ENCODE data around the gene SCARB1.

The SCARB1 gene

DNA sequence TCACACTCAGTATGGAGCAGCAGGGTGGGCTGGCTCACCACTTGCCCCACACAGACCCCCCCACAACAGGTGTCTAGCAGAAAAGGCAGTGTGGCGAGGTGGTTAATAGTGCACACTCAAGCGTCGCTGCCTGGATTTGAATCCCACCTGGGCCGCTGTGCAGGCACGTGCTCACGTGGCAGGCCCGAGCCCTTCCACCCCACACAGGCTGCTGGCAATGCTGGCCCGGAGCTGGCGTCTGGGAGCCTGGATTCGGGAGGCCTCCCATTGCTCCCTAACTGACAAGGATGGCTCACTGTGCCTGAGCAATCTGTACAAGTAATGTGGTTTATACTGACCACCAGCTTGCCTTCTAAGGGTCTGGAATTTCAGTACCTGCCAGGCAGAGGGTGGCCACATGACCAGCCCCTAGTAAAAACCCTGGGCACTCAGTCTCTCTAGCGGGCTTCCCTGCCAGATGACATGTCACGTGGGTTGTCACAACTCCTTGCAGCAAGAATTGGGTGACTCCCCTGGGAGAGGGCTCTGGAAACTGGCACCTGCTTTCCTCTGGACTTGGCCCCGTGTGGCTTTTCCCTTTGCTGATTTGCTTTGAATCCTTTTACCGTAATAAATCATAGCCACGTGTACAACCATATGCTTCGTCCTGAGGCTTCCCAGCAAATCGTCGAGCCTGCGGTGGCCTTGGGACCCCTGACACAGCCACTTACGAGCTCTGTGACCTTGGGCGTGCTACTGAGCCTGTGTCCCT is 72.8 kb downstream of the SCARB1 start:
- no peak for DNase-seq

DNA sequence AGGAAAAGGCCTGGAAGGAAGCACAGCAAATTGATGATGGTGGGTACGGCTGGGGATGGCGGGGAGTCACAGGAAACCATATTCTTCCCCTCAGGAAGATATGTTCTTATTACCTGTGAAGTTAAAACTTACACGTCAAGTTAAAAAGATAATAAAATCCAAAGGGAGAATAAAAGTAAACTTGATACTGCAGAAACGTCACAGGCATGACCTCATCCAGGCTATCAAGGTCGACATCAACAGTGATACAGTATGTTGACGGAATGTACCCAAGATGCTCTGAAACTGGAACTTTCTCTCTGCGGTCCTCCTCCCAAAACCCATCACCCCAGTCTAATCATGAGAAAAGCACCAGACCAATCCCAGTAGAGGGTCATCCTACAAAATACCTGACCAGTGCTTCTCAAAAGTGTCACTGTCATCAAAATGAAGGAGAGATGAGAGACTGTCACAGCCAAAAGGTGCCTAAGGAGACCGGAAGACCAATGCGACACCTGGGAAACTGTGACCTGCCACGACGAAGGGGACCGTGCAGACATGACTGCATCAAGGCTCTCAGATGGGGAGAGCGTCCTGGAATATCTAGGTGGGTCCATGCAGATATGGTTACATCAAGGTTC is 74.6 kb downstream of the SCARB1 start:
- DNase-seq: no peak

DNA sequence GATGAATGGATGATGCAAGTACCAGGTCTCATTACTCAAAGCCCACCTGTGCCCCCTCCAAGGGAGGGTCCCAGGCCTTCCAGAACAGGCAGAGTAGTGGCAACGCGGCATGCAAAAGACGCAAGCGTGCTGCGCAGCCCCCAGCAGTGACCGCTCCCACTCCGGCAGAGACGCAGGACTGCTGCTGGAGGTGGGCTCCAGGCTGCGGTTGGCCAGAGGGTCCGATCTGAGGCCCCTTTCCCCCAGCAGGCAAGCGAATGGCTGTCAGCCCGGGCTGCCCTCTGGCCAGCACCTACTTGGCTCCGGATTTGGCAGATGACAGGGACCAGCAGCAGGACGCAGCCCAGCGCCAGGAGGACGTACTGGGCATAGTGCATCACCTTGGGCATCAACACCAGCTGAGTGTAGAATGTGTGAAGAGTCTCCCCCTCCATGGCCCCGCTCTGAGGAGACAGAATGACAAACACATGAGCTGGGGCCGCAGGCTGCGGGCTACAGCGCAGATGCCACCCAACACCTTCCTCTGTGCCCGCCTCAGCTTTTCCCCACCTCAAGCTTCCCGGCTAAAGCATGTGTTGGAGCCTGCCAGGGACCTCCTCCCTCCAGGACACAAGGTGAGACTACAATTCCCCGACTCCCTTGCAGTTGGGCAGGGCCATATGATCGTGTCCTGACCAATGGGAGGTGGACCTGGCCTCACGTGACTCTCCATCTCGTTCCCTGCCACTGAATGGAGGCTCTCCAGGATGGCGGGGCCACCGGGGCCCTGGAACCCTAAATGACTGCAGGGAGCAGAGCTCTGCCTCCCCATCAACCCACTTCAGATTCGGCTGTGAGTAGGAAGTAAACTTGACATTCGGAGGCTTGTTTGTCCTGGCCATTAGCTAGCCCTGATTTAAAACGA is 77.4 kb downstream of the SCARB1 start:
- no peak for DNase-seq

DNA sequence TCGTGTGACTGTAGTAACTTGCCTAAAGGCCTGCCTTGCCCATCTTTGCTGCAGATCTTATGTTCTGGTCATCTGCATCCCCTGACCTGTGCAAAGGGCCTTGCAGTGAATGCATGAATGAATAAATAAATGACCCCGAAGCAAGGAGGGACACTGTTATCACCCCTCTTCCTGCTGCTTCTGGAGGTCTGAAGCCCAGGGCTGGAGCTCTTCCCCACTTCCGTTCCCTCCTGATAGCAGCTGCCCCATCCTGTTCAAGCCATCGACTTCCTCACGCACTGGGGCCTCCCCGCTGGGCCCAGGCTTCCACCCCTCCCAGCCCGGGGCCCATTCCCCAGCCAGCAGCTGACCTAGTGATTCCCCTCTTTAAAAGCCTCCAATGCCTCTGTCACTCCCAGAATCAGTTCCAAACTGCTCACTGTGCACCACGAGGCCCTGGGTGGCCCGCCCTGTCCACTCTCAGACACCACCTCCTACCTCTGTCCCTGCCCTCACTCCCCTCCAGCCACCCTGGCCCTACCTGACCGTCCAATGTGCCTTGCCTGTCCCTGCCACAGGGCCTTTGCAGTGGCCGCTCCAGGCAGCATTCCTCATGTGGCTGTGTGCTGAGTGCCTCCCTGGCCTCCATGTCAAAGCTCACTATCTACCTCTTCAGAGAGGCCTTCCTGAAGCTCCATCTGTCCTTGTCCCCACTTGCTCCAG is 78.6 kb downstream of the SCARB1 start:
- no peak for DNase-seq

DNA sequence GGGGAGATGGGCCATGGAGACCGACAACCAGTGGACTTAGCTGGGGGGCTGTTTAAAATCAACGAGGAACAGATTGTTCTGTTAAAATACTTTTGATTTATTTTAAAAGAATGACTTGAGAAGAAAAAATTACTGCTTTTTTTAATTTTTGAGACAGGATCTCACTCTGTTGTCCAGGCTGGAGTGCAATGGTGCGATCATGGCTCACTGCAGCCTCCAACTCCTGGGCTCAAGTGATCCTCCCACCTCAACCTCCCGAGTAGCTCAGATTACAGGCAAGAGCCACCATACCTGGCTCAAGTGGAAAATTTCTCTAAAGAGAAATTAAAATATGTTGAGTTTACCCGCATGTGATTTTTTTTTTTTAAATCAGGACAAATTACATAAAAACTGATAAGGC is 80.6 kb downstream of the SCARB1 start:
- DNase-seq: no peak

DNA sequence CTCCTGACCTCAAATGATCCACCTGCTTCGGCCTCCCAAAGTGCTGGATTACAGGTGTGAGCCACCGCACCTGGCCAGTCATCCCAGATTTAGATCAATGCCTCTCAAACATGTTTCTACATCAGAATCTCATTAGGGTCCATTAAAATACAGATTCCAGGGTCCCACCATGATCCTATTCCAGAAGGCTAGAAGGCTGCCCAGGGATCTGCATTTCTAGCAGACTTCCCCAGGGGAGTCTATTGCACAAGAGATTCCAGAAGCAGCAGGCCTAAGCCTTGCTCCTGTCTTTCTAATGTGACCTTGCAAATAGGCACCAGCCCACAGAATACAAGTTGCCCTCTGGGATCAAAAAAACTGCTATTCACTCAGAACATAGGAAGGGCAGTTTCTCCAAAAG is 81.5 kb downstream of the SCARB1 start:
- DNase-seq: no peak

DNA sequence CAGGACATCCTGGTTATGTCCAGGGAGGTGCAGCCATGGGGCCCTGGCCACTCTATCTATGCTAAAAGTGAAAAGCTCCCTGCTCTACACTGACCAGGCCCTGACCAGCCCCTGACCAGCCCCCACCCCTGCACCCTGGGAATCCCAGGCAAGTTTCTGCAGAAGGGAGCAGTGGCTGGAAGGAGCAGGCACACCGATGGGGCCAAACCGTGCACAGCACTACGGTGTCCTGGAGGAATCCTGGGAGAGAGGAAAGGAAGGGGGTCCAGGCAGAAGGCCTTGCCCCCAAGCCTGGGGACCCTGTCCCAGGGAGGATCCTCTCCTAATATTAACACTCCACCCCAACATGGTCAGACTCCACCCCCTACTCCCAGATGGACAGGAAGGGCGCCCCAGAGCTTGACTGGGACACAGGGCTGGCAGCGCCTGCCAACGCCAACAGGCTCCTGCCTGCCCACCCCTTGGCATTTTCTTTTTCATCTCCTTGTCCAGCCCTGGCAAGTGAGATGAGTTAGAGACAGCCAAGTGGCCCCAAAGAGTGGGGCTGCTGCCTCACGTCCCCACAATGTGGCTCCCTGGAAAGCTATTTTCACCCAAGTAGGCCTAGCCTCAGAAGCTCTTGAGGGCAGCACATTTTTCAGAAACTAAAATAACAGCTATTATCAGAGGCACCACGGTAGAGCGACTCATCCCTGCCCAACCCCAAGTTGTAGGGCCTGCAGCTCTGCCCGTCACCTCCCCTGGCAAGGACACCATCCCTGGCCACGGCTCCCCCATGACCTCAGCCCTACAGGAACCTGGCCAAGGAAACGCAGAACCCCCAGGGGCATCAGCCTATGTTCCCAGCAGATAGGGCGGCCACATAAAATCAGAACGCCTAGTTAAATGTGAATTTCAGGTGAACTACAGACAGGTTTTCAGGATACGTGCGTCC is 82.6 kb downstream of the SCARB1 start:
- DNase-seq: no peak

DNA sequence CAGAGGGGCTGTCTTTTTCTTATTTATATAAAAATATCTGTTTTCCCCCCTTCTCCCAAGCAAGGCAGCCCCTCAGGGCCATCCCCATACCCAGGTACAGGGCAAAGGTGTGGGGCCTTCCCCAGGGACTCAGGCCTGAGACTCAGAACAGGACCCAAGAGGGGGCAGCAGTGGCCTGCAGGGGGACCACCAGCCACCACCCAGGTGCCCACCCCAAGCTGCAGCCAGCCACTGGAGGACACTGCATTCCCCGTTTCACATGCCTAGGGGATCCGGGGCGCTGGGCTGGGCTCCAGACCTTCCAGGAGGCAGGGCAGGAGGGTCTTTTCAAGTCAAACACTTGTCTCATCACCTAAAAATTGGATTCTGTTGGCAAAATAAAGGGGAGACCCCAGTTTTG is 83.3 kb downstream of the SCARB1 start:
- no peak for DNase-seq

DNA sequence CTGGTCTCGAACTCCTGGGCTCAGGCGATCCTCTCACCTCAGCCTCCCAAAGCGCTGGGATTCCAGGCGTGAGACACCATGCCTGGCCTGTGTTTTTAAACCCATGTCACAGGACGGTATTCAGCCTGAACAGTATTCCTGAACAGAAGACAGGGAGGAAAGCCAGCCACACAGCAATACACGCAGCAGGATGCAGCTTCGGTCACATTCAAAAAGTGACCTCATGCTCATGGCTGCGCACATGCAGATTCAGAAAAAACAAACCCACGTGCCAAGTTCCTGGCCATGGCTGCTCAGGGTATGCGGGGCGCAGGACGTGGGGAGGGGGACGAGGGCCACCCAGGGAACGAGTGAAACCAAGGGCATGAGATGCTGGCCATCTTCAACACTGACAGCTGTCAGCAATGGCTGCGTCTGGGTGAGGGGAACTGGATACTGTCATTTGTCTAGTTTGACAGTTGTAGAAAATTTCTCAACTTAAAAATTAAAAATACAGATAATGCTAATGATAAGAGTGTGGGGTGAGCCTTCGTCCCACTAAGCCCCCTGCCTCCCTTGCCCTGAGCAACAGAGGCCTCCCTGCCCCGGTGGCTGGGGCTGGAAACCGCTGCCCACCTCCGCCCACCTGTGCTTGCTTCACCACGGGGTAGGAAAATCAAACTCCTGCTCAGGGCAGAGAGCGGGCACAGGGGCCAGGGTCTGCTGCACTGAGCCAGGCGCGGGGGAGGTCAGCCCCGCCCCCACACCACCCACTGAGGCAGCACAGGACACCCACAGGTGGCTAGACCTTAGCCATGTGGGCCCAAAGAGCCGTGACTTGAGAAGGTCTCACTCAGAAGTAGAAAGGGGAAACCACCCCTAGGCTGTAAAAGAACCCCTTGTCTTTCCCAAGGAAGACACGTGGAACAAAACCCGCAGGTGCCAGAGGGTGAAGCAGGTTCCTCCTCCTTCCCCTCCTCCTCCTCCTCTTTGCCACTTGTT is 84.2 kb downstream of the SCARB1 start:
- no peak for DNase-seq

DNA sequence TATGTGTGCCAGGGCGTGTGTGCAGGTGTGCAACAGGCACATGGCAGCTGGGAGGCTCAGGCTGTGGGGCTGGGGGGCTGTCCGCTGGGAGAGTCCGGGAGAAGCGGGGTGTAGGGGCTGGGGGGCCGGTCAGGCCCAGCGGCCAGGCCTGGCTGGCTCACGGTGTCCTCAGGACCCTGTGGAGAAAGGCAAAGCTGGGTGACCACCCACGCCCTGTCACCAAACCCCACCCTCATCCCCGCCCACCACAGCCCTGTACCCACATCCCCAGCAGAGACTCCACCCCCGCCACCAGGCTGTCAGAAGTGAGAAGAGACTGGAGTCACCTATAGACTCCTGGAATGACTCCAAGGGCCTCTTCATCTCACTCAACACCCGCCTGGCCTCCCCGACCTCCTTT is 85.3 kb downstream of the SCARB1 start:
- DNase-seq: peak; percentile 38

DNA sequence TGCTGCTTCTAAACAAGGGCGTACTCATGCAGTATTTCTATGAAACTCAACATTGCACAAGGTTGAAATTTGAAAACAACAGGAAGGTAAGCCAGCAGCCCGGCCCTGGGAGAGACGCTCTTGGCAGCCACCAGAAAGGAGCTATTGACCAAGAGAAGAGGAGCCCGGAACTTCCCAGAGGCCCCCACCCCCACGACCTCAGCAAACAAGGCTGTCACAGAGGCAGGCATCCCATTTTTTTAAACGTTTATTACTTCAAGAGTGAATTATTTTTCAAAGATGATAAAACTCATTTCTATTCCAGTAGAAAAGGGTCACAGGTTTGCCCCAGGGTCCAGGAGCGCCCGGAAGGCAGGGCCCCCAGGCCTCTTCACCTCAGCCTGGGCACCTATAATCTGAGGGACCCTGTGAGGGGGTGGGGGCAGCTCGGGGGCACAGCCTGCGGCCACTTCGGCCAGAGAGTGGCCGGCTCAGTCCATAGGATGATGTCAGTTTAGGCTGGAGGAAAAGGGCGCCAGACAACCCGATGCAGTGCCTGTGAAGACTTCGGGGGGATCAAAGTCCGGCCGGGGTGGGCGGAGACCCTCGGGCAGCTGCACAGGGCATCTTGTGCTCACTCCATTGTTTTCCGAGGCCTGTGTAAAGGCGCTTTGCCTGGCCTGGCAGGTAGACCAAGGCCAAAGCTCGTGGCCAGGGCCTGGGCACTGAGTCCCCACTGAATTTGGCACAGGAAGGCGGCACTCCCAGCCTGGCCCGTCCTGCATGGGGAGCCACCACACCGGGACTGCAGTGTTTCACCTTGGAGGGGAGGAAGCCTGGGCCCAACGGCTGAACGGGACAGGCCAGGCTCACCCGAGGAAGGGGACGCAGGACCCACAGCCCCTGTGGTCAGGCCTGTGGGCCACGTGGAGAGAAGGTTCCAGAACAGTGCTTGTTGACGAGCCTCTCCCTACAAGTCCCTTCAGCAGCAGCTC is 86.0 kb downstream of the SCARB1 start:
- DNase-seq: no peak

DNA sequence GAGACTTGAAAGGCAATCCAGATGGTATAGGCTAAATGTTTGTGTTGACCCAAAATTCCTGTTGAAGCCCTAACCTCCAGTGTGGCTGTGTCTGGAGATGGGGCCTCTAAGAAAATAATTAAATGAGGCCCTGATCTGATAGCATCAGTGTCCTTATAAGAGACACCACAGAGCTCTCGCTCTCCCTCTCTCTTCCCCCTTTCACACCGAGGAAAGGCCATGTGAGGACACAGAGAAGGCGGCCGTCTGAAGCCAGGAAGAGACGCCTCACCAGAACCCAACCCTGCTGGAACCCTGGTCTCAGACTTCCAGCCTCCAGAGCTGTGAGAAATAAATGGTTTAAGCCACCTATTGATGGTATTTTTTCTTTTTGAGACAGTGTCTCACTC is 87.5 kb downstream of the SCARB1 start:
- no peak for DNase-seq

DNA sequence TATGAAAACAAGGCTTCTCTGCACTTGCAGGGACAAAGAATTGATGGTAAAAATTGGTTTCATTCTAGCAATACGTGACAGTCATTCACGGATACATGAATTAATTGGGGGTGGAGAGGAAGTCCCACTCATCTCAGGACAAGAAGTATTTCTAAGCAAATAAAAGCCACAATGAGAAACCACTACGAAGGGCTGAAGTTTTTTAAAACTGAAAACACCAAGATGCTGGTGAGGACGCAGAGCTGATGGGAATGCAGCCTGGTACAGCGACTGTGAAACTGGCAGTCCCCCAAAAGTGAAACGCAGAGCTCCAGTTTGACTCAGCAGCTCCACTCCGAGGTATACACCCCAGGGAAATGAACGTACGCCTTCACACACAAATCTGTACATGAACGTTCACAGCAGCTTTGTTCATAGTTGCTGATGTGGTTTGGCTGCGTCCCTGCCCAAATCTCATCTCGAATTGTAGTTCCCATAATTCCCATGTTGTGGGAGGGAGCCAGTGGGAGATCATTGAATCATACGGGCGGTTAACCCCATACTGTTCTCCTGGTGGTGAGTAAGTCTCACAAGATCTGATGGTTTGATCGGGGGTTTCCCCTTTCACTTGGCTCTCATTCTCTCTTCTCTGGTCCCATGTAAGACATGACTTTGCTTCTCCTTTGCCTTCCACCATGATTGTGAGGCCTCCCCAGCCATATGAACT is 89.0 kb downstream of the SCARB1 start:
- DNase-seq: peak; percentile 93

DNA sequence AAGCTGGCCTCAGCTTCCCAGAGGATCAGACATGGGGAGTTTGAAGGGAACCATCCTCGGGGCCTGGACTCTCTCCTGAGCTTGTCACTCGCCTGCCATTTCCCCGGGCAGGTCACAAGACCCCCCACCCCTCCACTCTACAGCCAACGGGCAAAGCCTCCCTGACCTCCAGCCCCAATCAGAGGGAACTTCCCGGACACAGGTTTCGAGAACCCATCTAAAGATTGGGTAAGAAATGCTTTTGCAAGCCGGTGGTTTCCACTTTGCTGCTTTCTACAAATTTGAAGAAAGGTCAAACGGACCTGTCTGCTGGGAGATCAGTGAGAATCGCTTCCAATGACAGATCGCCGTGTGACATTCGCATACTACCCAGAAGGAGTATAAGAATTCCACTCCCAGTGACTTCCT is 89.6 kb downstream of the SCARB1 start:
- DNase-seq: peak; percentile 19

DNA sequence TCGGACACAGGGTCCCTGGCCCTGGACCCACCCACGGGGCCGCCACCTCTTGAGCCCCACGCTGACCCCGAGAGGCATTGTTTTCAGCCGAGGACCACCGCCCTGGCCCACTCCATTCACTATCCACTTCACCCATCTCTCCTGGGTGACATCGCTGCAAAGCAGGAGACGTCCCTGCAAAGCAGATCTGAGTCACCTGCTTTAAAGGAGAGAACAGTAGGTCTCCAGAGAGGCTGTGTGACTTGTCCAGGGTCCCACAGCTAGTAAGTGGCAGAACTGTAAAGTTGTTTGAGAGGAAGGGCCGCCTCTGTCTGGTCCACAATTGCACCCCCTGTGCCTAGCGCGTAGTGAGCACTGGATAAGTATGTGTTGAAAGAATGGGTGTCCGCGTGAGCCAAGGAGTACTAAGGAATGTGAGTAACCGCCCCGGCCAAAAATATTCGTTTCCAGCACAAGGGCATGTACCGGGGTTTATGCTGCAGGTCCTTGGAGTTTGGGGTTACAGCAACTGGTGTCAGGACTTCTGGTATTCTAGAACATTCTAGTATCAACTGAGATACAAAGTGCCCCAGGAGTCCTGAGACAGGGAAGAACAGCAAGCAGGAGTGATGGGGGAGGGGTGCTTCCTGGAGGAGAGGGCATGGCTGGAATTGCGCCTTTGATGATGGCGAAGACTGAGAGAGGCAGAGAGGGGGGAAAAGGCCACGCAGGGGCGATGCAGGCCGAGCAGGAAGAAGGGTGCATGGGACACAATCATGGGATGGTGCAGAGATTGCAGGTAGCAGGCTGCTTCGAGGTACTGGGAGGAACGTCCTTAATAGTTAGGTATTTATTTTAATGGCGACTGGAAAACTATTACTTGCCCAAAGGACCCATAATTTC is 91.1 kb downstream of the SCARB1 start:
- no peak for DNase-seq

DNA sequence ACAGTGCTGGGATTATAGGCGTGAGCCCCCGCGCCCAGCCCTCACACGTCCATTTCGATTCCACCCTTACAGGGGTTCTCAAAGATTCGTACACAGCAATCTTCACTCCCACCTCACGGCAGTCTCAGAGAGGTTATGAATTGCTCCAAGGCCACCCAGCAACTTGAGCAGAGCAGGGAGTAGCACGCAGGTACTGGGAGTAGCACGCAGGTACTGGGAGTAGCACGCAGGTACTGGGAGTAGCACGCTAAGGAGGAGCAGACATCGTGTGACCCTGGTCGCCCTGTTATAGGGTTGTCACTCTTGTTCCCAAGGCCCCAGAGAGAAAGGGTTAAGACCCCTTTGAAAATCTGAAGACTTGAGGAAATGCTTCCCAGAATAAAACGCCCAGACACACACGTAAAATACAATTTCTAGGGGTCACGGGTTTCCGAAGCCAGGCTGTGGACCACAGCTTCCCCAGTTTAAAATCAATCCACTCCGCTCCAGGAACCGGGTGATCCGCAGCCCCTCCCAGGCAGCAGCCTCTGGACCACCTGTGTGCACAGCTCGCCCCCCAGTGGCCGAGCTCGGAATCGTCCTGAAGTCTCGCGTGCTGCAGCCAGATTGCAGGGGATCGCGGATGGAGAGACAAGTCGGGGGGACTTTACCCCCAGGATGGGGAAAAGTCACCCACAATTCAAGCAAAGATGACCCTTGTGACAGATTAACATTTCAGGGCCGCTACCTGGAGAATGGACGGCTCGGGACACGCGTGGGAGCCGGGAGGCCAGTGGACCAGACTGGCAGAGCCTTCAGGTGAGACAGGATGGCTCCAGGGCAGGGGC is 92.0 kb downstream of the SCARB1 start:
- peak; percentile 78 for DNase-seq

DNA sequence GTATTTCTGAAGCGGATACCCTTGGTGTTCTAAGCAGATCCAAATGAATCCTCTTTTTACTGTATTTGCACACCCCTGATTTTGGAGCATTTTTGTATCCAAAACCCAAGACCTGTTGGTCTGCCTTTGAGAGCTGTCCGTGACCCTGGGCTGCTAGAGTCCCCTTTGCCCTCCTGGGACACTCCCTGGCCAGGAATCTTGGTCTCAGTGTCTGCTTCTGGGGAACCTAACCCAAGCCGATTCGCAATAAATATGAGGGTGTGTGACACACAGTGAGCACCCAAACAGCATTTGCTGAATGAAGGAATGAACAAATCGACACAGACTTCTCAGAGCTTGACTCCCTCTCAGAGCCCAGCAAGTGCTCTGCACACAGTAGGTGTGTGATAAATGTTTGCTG is 92.9 kb downstream of the SCARB1 start:
- no peak for DNase-seq

All from stimulated activated CD4-positive, alpha-beta T cell treated with anti-CD3 and anti-CD28 coated beads, Interleukin-1b, Interleukin-23, amount 100 ng/mL, for 48 hours (primary cell).